Fibroblast of peridontal ligament (primary cell): ENCODE measurements around the gene TCEAL1.
"Not testable (repeated sequence)": the region's sequence is repeated elsewhere in the genome, so short reads cannot be mapped to it uniquely, and the experiment has no call there.

Source experiments
- DNase-seq: peaks from one replicate; pipeline ENCODE4 v3.0.0-alpha.2; 2010; ENCODE audit errors: extremely low read depth

The TCEAL1 gene

GRCh38 chrX:103635436-103635835 lies 6.7 kb downstream of the TCEAL1 start:
- no peak for DNase-seq

DNA sequence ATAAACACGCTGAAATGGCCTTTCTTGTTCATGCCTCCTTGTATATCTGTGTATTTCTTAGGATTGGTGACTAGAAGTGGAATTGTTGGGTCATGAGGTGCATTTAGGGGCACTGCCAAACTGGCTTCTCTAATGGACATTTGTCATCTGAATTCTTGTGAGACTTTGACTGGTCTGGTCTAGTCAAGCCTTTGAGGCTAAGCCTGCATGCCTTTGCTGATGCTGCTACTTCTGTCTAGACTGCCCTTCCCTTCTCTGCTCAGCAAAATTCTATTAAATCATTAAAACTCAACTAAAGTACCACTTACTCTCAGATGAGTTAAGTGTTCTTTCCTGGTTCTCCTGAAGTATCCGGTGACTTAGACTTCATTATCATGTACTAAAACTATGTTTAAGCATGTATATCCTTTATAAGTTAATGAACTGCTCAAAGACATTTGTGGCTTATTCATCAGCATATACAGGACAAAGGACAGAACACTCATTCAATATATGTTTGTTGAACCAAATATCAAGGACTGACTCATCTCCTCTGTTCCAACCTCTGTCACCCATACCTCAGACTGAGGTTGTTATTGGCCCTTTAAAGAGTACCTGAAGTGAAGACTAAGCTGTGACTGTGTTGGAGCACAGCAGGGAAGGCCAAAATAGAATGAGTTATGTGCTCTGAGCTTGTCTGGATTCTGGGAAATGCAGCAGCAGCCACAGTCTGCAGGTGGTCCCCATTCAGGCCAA lies 9.0 kb downstream of the TCEAL1 start:
- DNase-seq: no peak

DNA sequence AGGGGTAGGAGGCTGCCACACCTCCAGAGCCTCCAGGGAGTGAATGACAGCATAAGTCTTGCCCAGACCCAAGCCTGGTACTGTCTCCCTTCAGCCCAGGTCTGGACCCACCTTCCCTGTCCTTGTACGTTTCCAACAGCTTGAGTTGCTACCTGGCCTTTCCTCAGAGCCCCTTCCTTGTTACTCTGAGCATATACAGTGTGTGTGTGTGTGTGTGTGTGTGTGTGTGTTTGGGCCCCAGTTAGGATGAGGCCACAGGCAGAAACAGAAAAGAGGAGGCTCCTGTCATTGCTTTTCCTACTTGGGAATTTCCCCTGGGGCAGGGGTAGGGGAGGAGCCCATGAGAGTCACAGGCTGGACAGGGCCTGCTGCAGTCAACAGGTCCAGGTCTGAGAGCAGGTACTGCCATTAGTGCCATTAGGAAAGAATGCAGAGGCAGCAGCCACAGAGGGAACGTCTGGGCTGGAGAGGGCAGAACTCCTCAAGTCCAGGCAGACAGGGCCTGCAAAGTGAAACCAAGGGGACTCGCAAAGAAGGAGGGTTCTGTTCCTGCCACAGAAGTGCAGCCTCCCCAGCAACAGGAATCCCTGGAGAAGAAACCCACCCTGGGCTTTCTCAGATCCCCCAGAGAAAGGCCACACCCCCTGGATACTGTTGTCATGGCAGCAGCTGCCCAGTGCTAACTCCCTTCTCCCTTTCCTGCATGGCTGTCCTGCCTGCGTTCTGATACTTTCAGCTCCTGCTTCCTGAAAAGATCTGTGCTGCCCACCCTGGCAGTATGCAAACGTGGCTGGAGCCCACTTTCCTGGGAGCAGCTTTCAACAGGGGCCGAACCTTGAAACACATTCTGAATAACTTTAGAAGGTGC lies 9.9 kb downstream of the TCEAL1 start:
- not testable (repeated sequence) for DNase-seq

- no peak for DNase-seq
Measured at GRCh38 chrX:103640401-103641155, 11.8 kb downstream of the TCEAL1 start.

DNA sequence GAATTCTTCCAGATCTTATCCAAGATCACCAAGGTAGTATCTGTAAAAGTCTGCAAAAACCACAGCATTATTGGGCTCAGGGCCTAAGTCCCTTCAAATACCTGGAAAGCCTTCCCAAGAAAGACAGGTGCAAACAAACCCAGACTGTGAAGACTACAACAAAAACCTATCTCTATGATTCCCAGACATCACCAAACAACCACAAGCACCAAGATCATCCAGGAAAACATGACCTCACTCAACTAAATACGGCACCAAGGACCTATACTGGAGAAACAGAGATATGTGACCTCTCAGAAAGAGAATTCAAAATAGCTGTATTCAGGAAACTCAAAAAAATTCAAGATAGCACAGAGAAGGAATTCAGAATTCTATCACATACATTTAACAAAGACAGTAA lies 15.3 kb downstream of the TCEAL1 start:
- no peak for DNase-seq

GRCh38 chrX:103647630-103648029 lies 18.9 kb downstream of the TCEAL1 start:
- no peak for DNase-seq

- DNase-seq: no peak
Measured at GRCh38 chrX:103651151-103651773, 22.5 kb downstream of the TCEAL1 start.

DNA sequence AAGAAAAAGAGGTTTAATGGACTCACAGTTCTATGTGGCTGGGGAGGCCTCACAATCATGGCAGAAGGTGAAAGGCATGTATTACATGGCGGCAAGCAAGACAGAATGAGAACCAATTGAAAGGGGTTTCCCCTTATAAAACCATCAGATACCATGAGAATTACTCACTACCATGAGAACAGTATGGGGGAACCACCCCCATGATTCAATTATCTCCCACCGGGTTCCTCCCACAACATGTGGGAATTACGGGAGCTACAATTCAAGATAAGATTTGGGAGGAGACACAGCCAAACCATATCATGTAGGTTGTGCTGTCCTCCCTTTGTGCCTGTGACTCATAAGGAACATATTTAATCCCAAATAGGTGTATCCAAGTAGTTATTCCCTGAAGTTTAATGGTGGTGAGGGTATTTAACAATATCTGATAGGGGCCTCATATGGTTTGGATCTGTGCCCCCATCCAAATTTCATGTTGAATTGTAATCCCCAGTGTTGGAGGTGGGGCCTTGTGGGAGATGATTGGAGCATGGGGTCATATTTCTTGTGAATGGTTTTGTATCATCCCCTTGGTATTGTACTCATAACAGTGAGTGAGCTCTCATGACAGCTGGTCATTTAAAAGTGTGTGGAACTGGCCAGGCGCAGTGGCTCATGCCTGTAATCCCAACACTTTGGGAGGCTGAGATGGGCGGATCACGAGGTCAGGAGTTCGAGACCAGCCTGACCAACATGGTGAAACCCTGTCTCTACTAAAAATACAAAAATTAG lies 26.6 kb downstream of the TCEAL1 start:
- DNase-seq: not testable (repeated sequence)

- peak; percentile 71 for DNase-seq
Measured at GRCh38 chrX:103656617-103657016, 27.8 kb downstream of the TCEAL1 start.

DNA sequence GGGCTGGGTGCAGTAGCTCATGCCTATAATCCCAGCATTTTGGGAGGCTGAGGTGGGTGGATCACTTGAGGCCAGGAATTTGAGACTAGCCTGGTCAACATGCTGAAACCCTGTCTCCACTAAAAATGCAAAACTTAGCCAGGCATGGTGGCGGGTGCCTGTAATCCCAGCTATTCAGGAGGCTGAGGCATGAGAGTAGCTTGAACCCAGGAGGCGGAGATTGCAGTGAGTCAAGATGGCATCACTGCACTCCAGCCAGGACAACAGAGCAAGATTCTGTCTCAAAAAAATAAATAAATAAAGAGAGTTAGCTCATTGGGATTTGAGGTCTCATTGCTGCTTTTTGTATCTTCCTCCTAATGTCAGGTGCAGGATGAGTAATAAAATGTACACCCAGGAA lies 28.3 kb downstream of the TCEAL1 start:
- not testable (repeated sequence) for DNase-seq

- no peak for DNase-seq
Measured at GRCh38 chrX:103658681-103659433, 30.1 kb downstream of the TCEAL1 start.

GRCh38 chrX:103659460-103659859 lies 30.7 kb downstream of the TCEAL1 start:
- not testable (repeated sequence) for DNase-seq

GRCh38 chrX:103663981-103664762 lies 35.4 kb downstream of the TCEAL1 start:
- DNase-seq: no peak

GRCh38 chrX:103666202-103667107 lies 37.7 kb downstream of the TCEAL1 start:
- DNase-seq: no peak

- no peak for DNase-seq
Measured at GRCh38 chrX:103669745-103670144, 41.0 kb downstream of the TCEAL1 start.

- no peak for DNase-seq
Measured at GRCh38 chrX:103674531-103675454, 46.0 kb downstream of the TCEAL1 start.
